KMS-11 (cell line): ENCODE data around the gene NELFB.

Experiments used
- H2AFZ ChIP-seq: fragments of 200-600 bp; sonication (generic); 2 replicates; pipeline ENCODE4 v1.6.1; 2016; ENCODE audit warnings: antibody characterized with exemption, mixed run types, low read depth
- H3K27ac ChIP-seq: fragments of 200-600 bp; sonication (generic); 2 replicates; pipeline ENCODE4 v1.6.1; 2016; ENCODE audit warnings: mild to moderate bottlenecking, mixed run types
- H3K27me3 ChIP-seq: fragments of 200-600 bp; sonication (generic); 2 replicates; pipeline ENCODE4 v1.6.1; 2017; ENCODE audit warnings: mild to moderate bottlenecking, low read depth, mixed run types, moderate library complexity; ENCODE audit not compliant: insufficient read depth
- H3K36me3 ChIP-seq: fragments of 200-600 bp; sonication (generic); 2 replicates; pipeline ENCODE4 v1.6.1; 2017; ENCODE audit warnings: mild to moderate bottlenecking, mixed run types; ENCODE audit not compliant: insufficient read depth
- H3K4me1 ChIP-seq: fragments of 200-600 bp; sonication (generic); 2 replicates; pipeline ENCODE4 v1.6.1; 2016; ENCODE audit warnings: mild to moderate bottlenecking, low read depth, mixed run types; ENCODE audit not compliant: poor library complexity, severe bottlenecking
- H3K4me2 ChIP-seq: fragments of 200-600 bp; sonication (generic); 2 replicates; pipeline ENCODE4 v1.7.0; 2016; ENCODE audit warnings: mild to moderate bottlenecking, mixed run types
- H3K4me3 ChIP-seq: fragments of 200-600 bp; sonication (generic); IDR thresholded peaks from 2 replicates; pipeline ENCODE4 v1.6.1; 2017; ENCODE audit warnings: low read depth, low read length, mixed read lengths; ENCODE audit not compliant: insufficient read depth
- H3K79me2 ChIP-seq: fragments of 200-600 bp; sonication (generic); 2 replicates; pipeline ENCODE4 v1.6.1; 2016; ENCODE audit warnings: low read depth, mixed run types; ENCODE audit not compliant: insufficient read depth
- H3K9ac ChIP-seq: fragments of 200-600 bp; sonication (generic); 2 replicates; pipeline ENCODE4 v1.6.1; 2016; ENCODE audit warnings: mild to moderate bottlenecking, mixed run types
- H4K20me1 ChIP-seq: fragments of 200-600 bp; sonication (generic); 2 replicates; pipeline ENCODE4 v1.6.1; 2016; ENCODE audit warnings: mild to moderate bottlenecking, mixed run types; ENCODE audit not compliant: insufficient read depth
- CTCF ChIP-seq: fragments of 200-600 bp; sonication (generic); conservative IDR thresholded peaks from 2 replicates; pipeline ENCODE4 v1.6.1; 2017; ENCODE audit warnings: low read depth, mild to moderate bottlenecking, antibody characterized with exemption, low read length, moderate library complexity, mixed read lengths

NELFB gene

DNA sequence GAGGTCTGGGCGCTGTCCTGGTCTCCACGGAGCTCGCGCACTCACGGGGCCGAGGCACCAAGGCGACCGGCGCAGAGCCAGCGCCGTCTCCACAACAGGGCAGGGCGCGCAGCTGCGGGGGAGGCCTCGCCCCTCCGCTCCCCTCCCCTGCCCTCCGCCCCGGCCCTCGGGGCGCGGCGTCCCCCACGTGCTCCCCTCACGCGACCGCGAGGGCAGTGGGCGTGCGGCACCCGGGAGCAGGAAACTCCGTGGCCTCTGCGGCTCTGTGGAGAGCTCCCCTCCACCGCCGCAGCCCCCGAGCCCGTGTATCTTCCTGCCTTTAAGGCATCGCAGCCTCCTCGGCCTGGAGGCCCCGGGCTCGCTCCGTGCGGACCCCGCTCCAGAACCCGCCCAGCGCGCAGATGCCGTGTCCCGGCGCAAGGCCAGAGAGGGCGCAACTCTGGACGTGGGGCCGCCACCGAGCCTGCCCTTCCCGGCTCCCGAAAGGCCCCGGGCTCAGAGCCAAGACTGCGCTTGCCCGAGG lies 14.7 kb upstream of the NELFB start:
- Histone ChIP-seq H3K79me2 (peaks cover 17% of the 10 kb centered on the region), H3K4me1 (peaks cover 31% of the 10 kb centered on the region), H3K4me3 (no peak overlapping the region), H3K4me2 (peak overlapping the region; percentile 58), H2AFZ (peak overlapping the region; percentile 72), H3K36me3 (peaks cover 7% of the 10 kb centered on the region; the same call in 1 of the 2 replicates), H3K27ac (peak overlapping the region; percentile 91), H4K20me1 (peaks cover 12% of the 10 kb centered on the region; the same call in 1 of the 2 replicates), H3K27me3 (peaks cover 5% of the 10 kb centered on the region; the same call in 1 of the 2 replicates), H3K9ac (peak overlapping the region; percentile 82)
- no peak for TF ChIP-seq CTCF

DNA sequence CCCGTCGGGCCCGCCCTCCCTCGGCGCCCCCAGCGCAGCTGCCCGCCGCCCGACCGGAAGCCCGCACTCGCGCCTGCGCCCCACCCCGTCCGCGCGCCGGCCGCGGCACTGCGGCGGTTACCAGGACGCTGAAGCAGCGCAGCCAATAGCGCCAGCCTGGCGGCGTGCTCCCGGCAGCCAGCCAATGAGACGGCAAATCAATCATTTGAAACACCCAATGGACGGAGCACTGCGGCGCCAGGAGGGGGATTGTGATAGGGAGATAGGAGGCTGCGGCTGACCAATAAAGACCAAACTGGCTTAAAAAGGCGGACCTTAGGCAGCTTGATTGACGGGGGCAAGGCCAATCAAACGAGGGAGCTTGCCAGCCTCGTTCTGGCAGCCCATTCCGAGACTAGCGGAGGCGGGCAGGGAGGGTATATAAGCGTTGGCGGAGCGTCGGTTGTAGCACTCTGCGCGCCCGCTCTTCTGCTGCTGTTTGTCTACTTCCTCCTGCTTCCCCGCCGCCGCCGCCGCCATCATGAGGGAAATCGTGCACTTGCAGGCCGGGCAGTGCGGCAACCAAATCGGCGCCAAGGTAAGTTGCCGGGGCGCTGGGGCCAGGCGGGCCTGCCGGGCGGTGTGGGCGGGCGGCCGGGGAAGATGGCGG lies 14.2 kb upstream of the NELFB start, which contains the start of gene TUBB4B:
TUBB4B (plus strand) TSS at position 447 of the 649 bp plus-strand sequence; CDS start at position 521, 74 bp downstream.
- TF ChIP-seq CTCF, result no peak
- H2AFZ ChIP-seq, result peak within 1 kb of the TSS; percentile 72
- H3K9ac ChIP-seq, result peak within 1 kb of the TSS; percentile 82
- H3K4me3 ChIP-seq, result no peak within 1 kb of the TSS
- H3K36me3 ChIP-seq, result peaks cover 7% of the 10 kb centered on the region; the same call in 1 of the 2 replicates
- H3K27me3 ChIP-seq, result no peaks in the 10 kb centered on the region
- H3K4me1 ChIP-seq, result peaks cover 31% of the 10 kb centered on the region
- peaks cover 12% of the 10 kb centered on the region; the same call in 1 of the 2 replicates for H4K20me1 ChIP-seq
- peak within 1 kb of the TSS; percentile 91 for H3K27ac ChIP-seq
- peaks cover 17% of the 10 kb centered on the region for H3K79me2 ChIP-seq
- peak within 1 kb of the TSS; percentile 76 for H3K4me2 ChIP-seq

GRCh38 chr9:137241490-137242268 lies 13.4 kb upstream of the NELFB start:
- no peak for TF ChIP-seq CTCF
- H3K36me3 ChIP-seq, result peaks cover 7% of the 10 kb centered on the region; the same call in 1 of the 2 replicates
- peak overlapping the region; percentile 76 for H3K4me2 ChIP-seq
- peak overlapping the region; percentile 62; the same call in 1 of the 2 replicates for H3K9ac ChIP-seq
- H3K27ac ChIP-seq, result peak overlapping the region; percentile 52
- no peak overlapping the region for H3K4me3 ChIP-seq
- H3K27me3 ChIP-seq, result no peaks in the 10 kb centered on the region
- H4K20me1 ChIP-seq, result peaks cover 12% of the 10 kb centered on the region; the same call in 1 of the 2 replicates
- peaks cover 25% of the 10 kb centered on the region for H3K4me1 ChIP-seq
- H3K79me2 ChIP-seq, result peaks cover 17% of the 10 kb centered on the region
- H2AFZ ChIP-seq, result no peak overlapping the region
